ENCODE results near the gene STIP1. TPM values are rescaled to one million over a fixed set of nuclear protein-coding genes. Genes with fewer than 3 reads are reported as not detected.

The STIP1 gene
- total and polyA plus RNA-seq, 2 experiments from 2014 or later, result 231 to 240 TPM

- no peak for TF ChIP-seq CTCF (IDR thresholded peaks at IDR 0.05; ENCODE audit: low read depth, low read length)
- Histone ChIP-seq H3K4me1 (ENCODE audit: low read depth) (no peaks in the 10 kb centered on the region), H3K27me3 (no peaks in the 10 kb centered on the region), H3K4me3 (no peak overlapping the region), H3K36me3 (no peaks in the 10 kb centered on the region), H3K27ac (no peak overlapping the region), H3K9me3 (ENCODE audit: low read depth) (no peaks in the 10 kb centered on the region)
- DNase-seq (ENCODE audit: low read depth in 1 of 2, low spot score in 1 of 2), result no peak
Measured at GRCh38 chr11:64218628-64219353, 32.8 kb downstream of the STIP1 start.

GRCh38 chr11:64219354-64219684 lies 33.3 kb downstream of the STIP1 start:
- TF ChIP-seq CTCF (IDR thresholded peaks at IDR 0.05; ENCODE audit: low read depth, low read length), result no peak
- Histone ChIP-seq H3K4me1 (ENCODE audit: low read depth) (no peaks in the 10 kb centered on the region), H3K36me3 (peaks cover 4% of the 10 kb centered on the region), H3K27ac (no peak overlapping the region), H3K4me3 (no peak overlapping the region), H3K27me3 (no peaks in the 10 kb centered on the region), H3K9me3 (ENCODE audit: low read depth) (no peaks in the 10 kb centered on the region)
- no peak for DNase-seq (ENCODE audit: low read depth in 1 of 2, low spot score in 1 of 2)

GRCh38 chr11:64219755-64220154 lies 33.8 kb downstream of the STIP1 start:
- Histone ChIP-seq H3K36me3 (peaks cover 4% of the 10 kb centered on the region), H3K4me3 (no peak overlapping the region), H3K27me3 (no peaks in the 10 kb centered on the region), H3K9me3 (ENCODE audit: low read depth) (no peaks in the 10 kb centered on the region), H3K27ac (no peak overlapping the region), H3K4me1 (ENCODE audit: low read depth) (peaks cover under 1% of the 10 kb centered on the region)
- no peak for DNase-seq (ENCODE audit: low read depth in 1 of 2, low spot score in 1 of 2)
- TF ChIP-seq CTCF (IDR thresholded peaks at IDR 0.05; ENCODE audit: low read depth, low read length), result no peak

- Histone ChIP-seq H3K27me3 (no peaks in the 10 kb centered on the region), H3K9me3 (ENCODE audit: low read depth) (no peaks in the 10 kb centered on the region), H3K36me3 (peaks cover 4% of the 10 kb centered on the region), H3K4me1 (ENCODE audit: low read depth) (peaks cover 6% of the 10 kb centered on the region), H3K4me3 (no peak overlapping the region), H3K27ac (no peak overlapping the region)
- no peak for DNase-seq (ENCODE audit: low read depth in 1 of 2, low spot score in 1 of 2)
- no peak for TF ChIP-seq CTCF (IDR thresholded peaks at IDR 0.05; ENCODE audit: low read depth, low read length)
Measured at GRCh38 chr11:64220271-64220670, 34.3 kb downstream of the STIP1 start.

GRCh38 chr11:64220798-64221197 lies 34.8 kb downstream of the STIP1 start:
- H3K9me3 ChIP-seq (ENCODE audit: low read depth), result no peaks in the 10 kb centered on the region
- H3K36me3 ChIP-seq, result peaks cover 4% of the 10 kb centered on the region
- no peak overlapping the region for H3K4me3 ChIP-seq
- H3K4me1 ChIP-seq (ENCODE audit: low read depth), result peaks cover 9% of the 10 kb centered on the region
- no peaks in the 10 kb centered on the region for H3K27me3 ChIP-seq
- DNase-seq (ENCODE audit: low read depth in 1 of 2, low spot score in 1 of 2), result no peak
- H3K27ac ChIP-seq, result no peak overlapping the region
- no peak for TF ChIP-seq CTCF (IDR thresholded peaks at IDR 0.05; ENCODE audit: low read depth, low read length)
